ENCODE results near the gene MEPCE.
"Not testable (repeated sequence)": the region's sequence is repeated elsewhere in the genome, so short reads cannot be mapped to it uniquely, and the experiment has no call there.

DNA sequence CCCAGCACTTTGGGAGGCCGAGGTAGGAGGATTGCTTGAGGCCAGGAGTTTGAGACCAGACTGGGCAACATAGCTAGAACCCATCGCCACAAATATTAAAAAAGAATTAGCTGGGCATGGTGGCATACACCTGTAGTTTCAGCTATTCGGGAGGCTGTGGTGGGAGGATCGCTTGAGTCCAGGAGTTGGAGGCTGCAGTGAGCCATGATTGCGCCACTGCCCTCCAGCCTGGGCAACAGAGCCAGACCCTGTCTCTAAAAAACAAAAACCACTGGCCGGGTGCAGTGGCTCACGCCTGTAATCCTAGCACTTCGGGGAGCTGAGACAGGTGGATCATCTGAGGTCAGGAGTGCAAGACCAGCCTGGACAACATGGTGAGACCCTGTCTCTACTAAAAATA is 24.2 kb downstream of the MEPCE start:
- TF ChIP-seq, protein P1, sequence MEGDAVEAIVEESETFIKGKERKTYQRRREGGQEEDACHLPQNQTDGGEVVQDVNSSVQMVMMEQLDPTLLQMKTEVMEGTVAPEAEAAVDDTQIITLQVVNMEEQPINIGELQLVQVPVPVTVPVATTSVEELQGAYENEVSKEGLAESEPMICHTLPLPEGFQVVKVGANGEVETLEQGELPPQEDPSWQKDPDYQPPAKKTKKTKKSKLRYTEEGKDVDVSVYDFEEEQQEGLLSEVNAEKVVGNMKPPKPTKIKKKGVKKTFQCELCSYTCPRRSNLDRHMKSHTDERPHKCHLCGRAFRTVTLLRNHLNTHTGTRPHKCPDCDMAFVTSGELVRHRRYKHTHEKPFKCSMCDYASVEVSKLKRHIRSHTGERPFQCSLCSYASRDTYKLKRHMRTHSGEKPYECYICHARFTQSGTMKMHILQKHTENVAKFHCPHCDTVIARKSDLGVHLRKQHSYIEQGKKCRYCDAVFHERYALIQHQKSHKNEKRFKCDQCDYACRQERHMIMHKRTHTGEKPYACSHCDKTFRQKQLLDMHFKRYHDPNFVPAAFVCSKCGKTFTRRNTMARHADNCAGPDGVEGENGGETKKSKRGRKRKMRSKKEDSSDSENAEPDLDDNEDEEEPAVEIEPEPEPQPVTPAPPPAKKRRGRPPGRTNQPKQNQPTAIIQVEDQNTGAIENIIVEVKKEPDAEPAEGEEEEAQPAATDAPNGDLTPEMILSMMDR (optimal IDR thresholded peaks at IDR 0.05 in 1 of 3, IDR thresholded peaks at IDR 0.05 in 1 of 3, conservative IDR thresholded peaks at IDR 0.05 in 1 of 3; ENCODE audit: extremely low read depth in 1 of 3, insufficient read depth in 2 of 3, low read length in 3 of 3), result not testable (repeated sequence)
- TF ChIP-seq EZH2 (IDR thresholded peaks at IDR 0.05; ENCODE audit: low read length), result not testable (repeated sequence)
